ENCODE data around the gene MAEL. TPM values are rescaled to one million over a fixed set of nuclear protein-coding genes. Genes with fewer than 3 reads are reported as not detected.

MAEL gene
- total RNA-seq, 4 donors from 2014 or later: 0.40 to 0.45 TPM; not detected in 2

GRCh38 chr1:167054946-167055630 lies 66.0 kb downstream of the MAEL start:
- Histone ChIP-seq H3K4me3 (replicated peaks in 1 of 3) (no peak overlapping the region), H3K36me3 (no peaks in the 10 kb centered on the region), H3K27me3 (no peaks in the 10 kb centered on the region), H3K9me3 (no peaks in the 10 kb centered on the region), H3K4me1 (peaks cover 0 to 4% of the 10 kb centered on the region in 2 donors), H3K27ac (no peak overlapping the region)
- intact Hi-C loops (cut with DNase I): loop anchor here (5.0 kb wide), 1 partner anchor 148 kb away; no protein-coding TSS in a partner anchor
- no peak for TF ChIP-seq POLR2A (IDR thresholded peaks at IDR 0.05)
- TF ChIP-seq CTCF (IDR thresholded peaks at IDR 0.05): no peak
- no peak for DNase-seq
- 84 to 85% methylated on average over 12 to 14 of the region's 14 CpGs for WGBS, 2 donors

DNA sequence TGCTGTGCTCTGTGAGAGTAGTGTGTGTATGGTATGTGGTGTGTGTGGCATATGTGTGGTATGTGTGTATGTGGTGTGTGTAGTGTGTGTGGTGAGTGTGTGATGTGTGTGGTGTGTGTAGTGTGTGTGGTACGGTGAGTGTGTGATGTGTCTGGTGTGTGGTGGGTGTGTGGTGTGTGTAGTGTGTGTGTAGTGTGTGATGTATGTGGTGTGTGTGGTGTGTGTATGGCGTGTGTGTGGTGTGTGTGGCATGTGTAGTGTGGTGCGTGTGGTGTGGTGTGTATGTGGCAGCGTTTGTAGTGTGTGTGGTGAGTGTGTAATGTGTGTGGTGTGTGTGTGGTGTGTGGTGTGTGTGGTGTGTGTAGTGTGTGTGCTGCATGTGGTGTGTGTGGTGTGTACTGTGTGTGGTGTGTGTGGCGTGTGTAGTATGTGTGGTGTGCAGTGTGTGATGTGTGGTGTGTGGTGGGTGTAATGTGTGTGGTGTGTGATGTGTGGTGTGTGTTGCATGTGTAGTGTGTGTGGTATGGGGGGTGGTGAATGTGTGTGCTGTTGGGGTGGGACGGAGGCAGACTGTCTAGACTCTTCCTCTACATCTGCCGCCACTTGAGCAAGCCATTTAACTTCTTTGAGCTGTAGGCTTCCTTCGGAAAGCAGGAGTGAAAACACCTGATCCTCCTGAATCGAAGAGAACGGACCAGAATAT lies 67.6 kb downstream of the MAEL start:
- Histone ChIP-seq H3K9me3 (no peaks in the 10 kb centered on the region), H3K4me1 (peaks cover 0 to 4% of the 10 kb centered on the region in 2 donors), H3K4me3 (replicated peaks in 1 of 3) (no peak overlapping the region), H3K27me3 (no peaks in the 10 kb centered on the region), H3K36me3 (no peaks in the 10 kb centered on the region), H3K27ac (no peak overlapping the region)
- TF ChIP-seq CTCF (IDR thresholded peaks at IDR 0.05) (no peak), POLR2A (IDR thresholded peaks at IDR 0.05) (no peak)
- DNase-seq: no peak
- WGBS, 2 donors: 48 to 49% methylated on average over 10 of the region's 10 CpGs
- intact Hi-C loops (cut with DNase I): loop anchor here (5.0 kb wide), 1 partner anchor 149 kb away; no protein-coding TSS in a partner anchor

GRCh38 chr1:167057241-167057688 lies 68.2 kb downstream of the MAEL start:
- DNase-seq: peak; percentile 21 to 27
- Histone ChIP-seq H3K36me3 (no peaks in the 10 kb centered on the region), H3K27ac (no peak overlapping the region), H3K4me3 (replicated peaks in 1 of 3) (no peak overlapping the region), H3K9me3 (no peaks in the 10 kb centered on the region), H3K4me1 (peaks cover 0 to 4% of the 10 kb centered on the region in 2 donors), H3K27me3 (no peaks in the 10 kb centered on the region)
- TF ChIP-seq CTCF (IDR thresholded peaks at IDR 0.05) (peak in 2 of 6 experiments; percentile 31 to 34), POLR2A (IDR thresholded peaks at IDR 0.05) (no peak)
- intact Hi-C loops (cut with DNase I): loop anchor here (5.0 kb wide), 1 partner anchor 150 kb away; no protein-coding TSS in a partner anchor
- 38 to 48% methylated on average over 6 of the region's 6 CpGs for WGBS, 2 donors

GRCh38 chr1:167059045-167059808 lies 70.1 kb downstream of the MAEL start:
- Histone ChIP-seq H3K9me3 (no peaks in the 10 kb centered on the region), H3K27ac (no peak overlapping the region), H3K27me3 (no peaks in the 10 kb centered on the region), H3K4me1 (peaks cover 0 to 4% of the 10 kb centered on the region in 2 donors), H3K4me3 (replicated peaks in 1 of 3) (no peak overlapping the region), H3K36me3 (no peaks in the 10 kb centered on the region)
- TF ChIP-seq POLR2A (IDR thresholded peaks at IDR 0.05): no peak
- TF ChIP-seq CTCF (IDR thresholded peaks at IDR 0.05): peak; percentile 80 to 98 (median 90)
- DNase-seq: peak; percentile 75 to 81
- 11% methylated on average over 17 of the region's 17 CpGs for WGBS, 2 donors
- intact Hi-C loops (cut with DNase I): loop anchor here (5.0 kb wide), 1 partner anchor 152 kb away; no protein-coding TSS in a partner anchor

Data from thyroid gland (tissue), 4 donors.